GM10248 (cell line): ENCODE measurements around the gene OCA2.

ENCODE experiments used
- CTCF ChIA-PET: fragments of 300-600 bp; sonication (Branson Sonifier 250); formaldehyde crosslinking; extraction: SDS; loops from one replicate; lab custom pipeline; 2021; ENCODE audit warnings: antibody characterized with exemption; lab: Yijun Ruan, JAX
- POLR2A ChIA-PET: fragments of 350-650 bp; sonication (Branson Sonifier 250); formaldehyde crosslinking; extraction: SDS; loops from one replicate; lab custom pipeline; 2020; ENCODE audit warnings: antibody characterized with exemption; lab: Yijun Ruan, JAX
- DNase-seq: peaks from one replicate; pipeline ENCODE4 v3.0.0; 2012; ENCODE audit errors: extremely low spot score
- CTCF ChIP-seq: IDR thresholded peaks from 2 replicates; pipeline ENCODE4 v1.5.1; 2012; ENCODE audit warnings: mild to moderate bottlenecking, low read depth; ENCODE audit errors: extremely low read depth, missing control alignments, control extremely low read depth

Gene OCA2

DNA sequence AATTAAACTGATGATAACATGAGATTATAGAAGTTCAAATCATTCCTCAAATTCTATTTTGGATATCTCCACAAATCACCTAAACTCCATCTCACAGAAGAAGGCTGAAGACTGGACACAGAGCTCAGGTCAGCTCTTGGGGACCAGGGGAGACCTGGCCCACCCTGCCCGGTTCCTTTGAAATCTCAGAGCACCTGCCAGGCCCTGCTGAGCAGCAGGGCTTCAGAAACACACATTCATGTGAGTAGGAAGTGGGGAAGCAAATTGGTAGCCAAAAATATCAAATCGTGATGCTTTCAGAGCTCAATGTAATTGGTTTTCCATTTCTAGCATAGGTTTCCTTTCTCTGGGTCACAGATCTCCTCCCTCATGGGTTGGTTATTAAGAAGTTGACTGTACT is 76.2 kb downstream of the OCA2 start:
- TF ChIP-seq CTCF = no peak
- no peak for DNase-seq
- CTCF ChIA-PET = interaction anchor here (1.3 kb wide), 1 partner anchor 13 kb away, joined by 5 read pairs; no protein-coding TSS in a partner anchor
- POLR2A ChIA-PET = no interaction called here

GRCh38 chr15:28022181-28022580 is 76.9 kb downstream of the OCA2 start:
- no peak for DNase-seq
- ChIA-PET CTCF (interaction anchor here (1.0 to 1.4 kb wide), 4 partner anchors 14 to 56 kb away, joined by 3 to 5 read pairs (median 4); no protein-coding TSS in a partner anchor), POLR2A (no interaction called here)
- no peak for TF ChIP-seq CTCF

- ChIA-PET POLR2A (no interaction called here), CTCF (interaction anchor here (1.0 to 1.4 kb wide), 4 partner anchors 14 to 57 kb away, joined by 3 to 5 read pairs (median 4); no protein-coding TSS in a partner anchor)
- TF ChIP-seq CTCF = peak; percentile 45
- no peak for DNase-seq
These were observed 77.7 kb downstream of the OCA2 start for GRCh38 chr15:28021281-28022039.

- TF ChIP-seq CTCF = no peak
- DNase-seq = no peak
- ChIA-PET CTCF (interaction anchor here (1.4 kb wide), 1 partner anchor 21 kb away, joined by 4 read pairs; no protein-coding TSS in a partner anchor), POLR2A (no interaction called here)
These were observed 78.5 kb downstream of the OCA2 start for GRCh38 chr15:28020644-28021043.

- no peak for TF ChIP-seq CTCF
- DNase-seq = no peak
- POLR2A ChIA-PET = no interaction called here
- CTCF ChIA-PET = no interaction called here
These were observed 79.4 kb downstream of the OCA2 start for GRCh38 chr15:28019594-28020309.

DNA sequence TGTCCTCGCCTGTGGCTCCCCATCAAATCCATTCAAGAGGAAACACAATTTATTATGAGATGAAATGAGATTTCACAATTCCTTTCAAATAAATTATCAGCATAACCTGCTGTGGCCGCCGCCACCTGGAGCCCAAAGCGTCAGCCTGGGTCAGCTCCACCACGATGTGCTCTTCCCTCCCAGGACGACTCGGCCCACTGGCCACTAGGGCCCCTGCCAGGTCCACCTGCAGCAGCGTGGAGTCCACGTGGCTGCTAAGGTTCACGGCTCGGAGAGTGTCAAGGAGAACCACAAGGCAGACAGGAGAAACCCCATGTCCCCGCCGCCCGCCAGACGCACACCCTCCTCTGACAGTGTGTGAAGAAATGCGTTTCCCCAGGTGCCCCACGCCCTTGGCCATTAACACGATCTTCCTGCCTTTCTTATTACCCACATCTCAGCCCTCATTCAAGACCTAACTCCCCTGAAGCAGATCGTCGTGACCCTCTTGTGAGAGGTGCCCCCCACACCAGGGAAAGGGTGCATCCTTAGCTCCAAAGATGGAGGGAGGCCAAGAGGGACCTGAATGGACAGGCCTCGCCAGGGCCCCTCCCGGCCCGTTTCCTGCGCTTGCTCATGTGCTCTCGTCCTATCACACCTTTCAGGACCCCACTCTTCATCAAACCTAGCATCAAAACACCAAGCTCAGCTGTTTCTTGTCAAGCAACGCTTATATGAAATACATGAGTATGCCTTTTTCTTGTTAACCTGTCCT is 80.6 kb downstream of the OCA2 start:
- DNase-seq = no peak
- ChIA-PET CTCF (no interaction called here), POLR2A (no interaction called here)

More for the DNA sequence above, 80.6 kb downstream of the OCA2 start:
- TF ChIP-seq CTCF = no peak
